ENCODE measurements around the gene PPP1CA.

DNA sequence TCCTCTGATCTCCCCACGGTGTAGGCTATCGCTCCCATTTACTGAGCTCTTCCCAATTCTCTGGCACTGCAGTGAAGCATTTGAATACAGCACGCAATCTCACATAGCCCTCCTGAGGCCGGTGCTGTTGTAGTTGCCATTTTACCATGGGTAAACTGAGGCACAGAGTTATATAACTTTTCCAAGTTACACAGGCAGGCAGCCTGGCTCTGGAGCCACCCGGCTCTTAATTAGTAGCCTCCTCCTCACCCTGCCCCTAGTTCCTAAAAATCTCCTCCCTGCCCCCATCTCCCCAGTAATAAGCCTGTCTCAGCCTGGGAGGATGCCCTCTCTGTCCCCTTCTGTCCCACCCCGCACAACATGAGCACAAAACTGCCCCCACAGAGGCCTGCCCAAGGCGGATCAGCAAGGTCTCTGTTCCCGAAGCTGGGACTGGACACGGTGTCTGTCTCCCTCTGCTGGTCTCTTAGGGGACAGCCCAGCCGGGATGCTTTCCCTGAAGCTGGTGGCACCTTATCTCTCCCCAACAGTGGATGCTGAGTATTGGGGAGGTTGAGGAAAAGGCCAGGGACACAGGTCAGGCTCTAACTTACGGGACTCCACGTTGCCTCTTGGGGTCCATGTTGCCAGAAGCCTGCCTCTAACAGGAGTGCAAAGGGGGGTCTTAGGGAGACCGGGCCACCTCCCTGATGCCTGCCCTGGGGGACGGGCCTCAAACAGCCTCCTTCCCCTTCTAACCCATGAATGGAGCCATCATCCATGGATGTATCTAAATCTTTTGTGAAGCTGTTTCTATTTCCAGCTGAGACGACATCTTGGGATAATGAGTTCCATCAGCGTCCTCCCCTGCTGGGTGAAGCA, 19.2 kb downstream of the PPP1CA start:
- peak; percentile 96 for TF ChIP-seq CTCF (IDR thresholded peaks at IDR 0.05)
- no peak for TF ChIP-seq EZH2 (IDR thresholded peaks at IDR 0.05; ENCODE audit: borderline replicate concordance, insufficient read depth, low read depth, low read length, poor library complexity, severe bottlenecking)

All from B cell (primary cell).